PC-9 (cell line): ENCODE data around the gene HSD11B1.

Experiments used
- CTCF ChIP-seq: fragments of 200-600 bp; sonication (generic); conservative IDR thresholded peaks from 2 replicates; pipeline ENCODE4 v1.6.1; 2017; ENCODE audit warnings: mixed run types, antibody characterized with exemption, mild to moderate bottlenecking, moderate library complexity
- EZH2 ChIP-seq: fragments of 200-600 bp; sonication (generic); IDR thresholded peaks from 2 replicates; pipeline ENCODE4 v1.8.0; 2017; ENCODE audit warnings: antibody characterized with exemption, low read depth

GRCh38 chr1:209741889-209742288, 37.2 kb downstream of the HSD11B1 start:
- TF ChIP-seq CTCF (no peak), EZH2 (no peak)
